Activated B cell treated with CpG ODN at 0.5 μM for 24 hours (primary cell): Measurements from ENCODE around the gene CYP4A22. TPM values are rescaled to one million over a fixed set of nuclear protein-coding genes. Genes with fewer than 3 reads are reported as not detected.

Experiments used
- ATAC-seq: fragments of 200-7000 bp; cut with Tn5 transposase; one replicate; pipeline ENCODE4 v1.10.0; 2021; ENCODE audit warnings: low read depth, mild to moderate bottlenecking, moderate library complexity
- CTCF ChIA-PET: fragments of 350-600 bp; sonication (Branson Sonifier 250); formaldehyde crosslinking; loops from one replicate; lab custom pipeline; 2021; ENCODE audit warnings: antibody characterized with exemption; lab: Charles Lee
- POLR2A ChIA-PET: fragments of 350-600 bp; sonication (Branson Sonifier 250); formaldehyde crosslinking; loops from one replicate; lab custom pipeline; 2021; ENCODE audit warnings: antibody characterized with exemption; lab: Charles Lee
- DNase-seq: peaks from one replicate; pipeline ENCODE4 v3.0.0; 2022
- H3K27ac Mint-ChIP-seq: one replicate; pipeline ENCODE4 v1.8.0; 2020; ENCODE audit warnings: mixed read lengths
- H3K27me3 Mint-ChIP-seq: one replicate; pipeline ENCODE4 v1.8.0; 2021; ENCODE audit warnings: mixed read lengths
- H3K36me3 Mint-ChIP-seq: one replicate; pipeline ENCODE4 v1.8.0; 2021; ENCODE audit warnings: low read depth, mixed read lengths
- H3K4me1 Mint-ChIP-seq: one replicate; pipeline ENCODE4 v1.8.0; 2021; ENCODE audit warnings: mixed read lengths
- H3K4me3 Mint-ChIP-seq: one replicate; pipeline ENCODE4 v1.8.0; 2020; ENCODE audit warnings: mild to moderate bottlenecking, mixed read lengths
- H3K9me3 Mint-ChIP-seq: one replicate; pipeline ENCODE4 v1.8.0; 2020; ENCODE audit warnings: mixed read lengths
- intact Hi-C: fragments of 100-400 bp; cut with micrococcal nuclease; formaldehyde crosslinking; loops from one replicate; pipeline ENCODE4 v1.15.1; 2024
- total RNA-seq: library from RNA; stranded (reverse); gene quantifications from 2 replicates; pipeline ENCODE4 v1.2.3, GENCODE V29; 2022
- TF ChIP-seq, protein P1 (sequence below): fragments of 200-600 bp; IDR thresholded peaks from one replicate; pipeline ENCODE4 v1.8.0; 2022; ENCODE audit warnings: antibody characterized with exemption, mild to moderate bottlenecking

The CYP4A22 gene
- total RNA-seq, 1 donor from 2014 or later = not detected

DNA sequence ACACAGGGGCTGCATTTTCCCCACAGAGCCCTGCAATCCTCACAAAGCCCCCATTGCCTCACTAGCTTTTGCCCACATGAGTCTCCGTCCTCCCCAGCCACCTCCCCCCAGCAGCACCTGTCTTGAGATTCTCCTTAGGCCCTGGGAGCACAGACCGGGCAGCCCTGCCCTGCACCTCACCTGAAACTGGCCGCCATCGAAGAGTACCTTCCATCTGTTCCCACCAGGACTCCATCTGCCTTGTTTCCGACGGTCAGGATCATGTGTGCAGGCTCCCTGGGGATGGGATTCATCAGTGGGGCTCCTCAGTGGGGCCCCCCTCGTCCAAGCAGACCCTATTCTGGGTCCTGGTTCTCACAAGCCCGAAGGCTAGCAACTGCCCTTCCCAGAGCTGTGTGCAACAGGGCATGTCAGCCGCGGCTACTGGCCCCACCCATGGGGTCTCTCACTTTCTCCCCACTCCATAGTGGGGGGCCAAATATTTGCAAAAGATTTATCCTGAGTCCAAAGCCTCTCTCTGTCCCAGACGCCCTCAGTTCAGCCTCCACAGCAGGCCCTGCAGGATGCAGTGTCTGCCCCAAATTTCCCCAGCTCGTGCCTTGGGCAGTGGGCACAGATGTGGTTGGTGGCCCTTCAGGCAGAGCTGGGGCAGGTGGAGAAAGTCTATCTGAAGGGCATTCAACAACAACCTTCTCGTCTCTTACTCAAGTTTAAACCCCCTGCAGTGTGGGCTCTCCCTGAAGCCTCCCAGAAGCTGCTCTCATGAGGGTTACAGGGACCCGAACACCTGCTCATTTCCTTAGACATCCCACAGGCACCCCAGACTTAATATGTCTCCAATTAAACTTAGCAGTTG is 47.8 kb downstream of the CYP4A22 start:
- TF ChIP-seq, protein P1, sequence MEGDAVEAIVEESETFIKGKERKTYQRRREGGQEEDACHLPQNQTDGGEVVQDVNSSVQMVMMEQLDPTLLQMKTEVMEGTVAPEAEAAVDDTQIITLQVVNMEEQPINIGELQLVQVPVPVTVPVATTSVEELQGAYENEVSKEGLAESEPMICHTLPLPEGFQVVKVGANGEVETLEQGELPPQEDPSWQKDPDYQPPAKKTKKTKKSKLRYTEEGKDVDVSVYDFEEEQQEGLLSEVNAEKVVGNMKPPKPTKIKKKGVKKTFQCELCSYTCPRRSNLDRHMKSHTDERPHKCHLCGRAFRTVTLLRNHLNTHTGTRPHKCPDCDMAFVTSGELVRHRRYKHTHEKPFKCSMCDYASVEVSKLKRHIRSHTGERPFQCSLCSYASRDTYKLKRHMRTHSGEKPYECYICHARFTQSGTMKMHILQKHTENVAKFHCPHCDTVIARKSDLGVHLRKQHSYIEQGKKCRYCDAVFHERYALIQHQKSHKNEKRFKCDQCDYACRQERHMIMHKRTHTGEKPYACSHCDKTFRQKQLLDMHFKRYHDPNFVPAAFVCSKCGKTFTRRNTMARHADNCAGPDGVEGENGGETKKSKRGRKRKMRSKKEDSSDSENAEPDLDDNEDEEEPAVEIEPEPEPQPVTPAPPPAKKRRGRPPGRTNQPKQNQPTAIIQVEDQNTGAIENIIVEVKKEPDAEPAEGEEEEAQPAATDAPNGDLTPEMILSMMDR = no peak
- no peak for ATAC-seq
- H3K9me3 Mint-ChIP-seq = no peaks in the 10 kb centered on the region
- DNase-seq = no peak
- ChIA-PET CTCF (interaction anchor here (1.3 to 2.9 kb wide), 2 partner anchors 8 to 541 kb away, joined by 3 to 14 read pairs; no protein-coding TSS in a partner anchor), POLR2A (no interaction called here)
- intact Hi-C loops = no loop called here
- H3K27me3 Mint-ChIP-seq = peaks cover 21% of the 10 kb centered on the region
- no peak overlapping the region for H3K27ac Mint-ChIP-seq
- H3K4me3 Mint-ChIP-seq = no peak overlapping the region
- no peaks in the 10 kb centered on the region for H3K4me1 Mint-ChIP-seq
- H3K36me3 Mint-ChIP-seq = no peaks in the 10 kb centered on the region

DNA sequence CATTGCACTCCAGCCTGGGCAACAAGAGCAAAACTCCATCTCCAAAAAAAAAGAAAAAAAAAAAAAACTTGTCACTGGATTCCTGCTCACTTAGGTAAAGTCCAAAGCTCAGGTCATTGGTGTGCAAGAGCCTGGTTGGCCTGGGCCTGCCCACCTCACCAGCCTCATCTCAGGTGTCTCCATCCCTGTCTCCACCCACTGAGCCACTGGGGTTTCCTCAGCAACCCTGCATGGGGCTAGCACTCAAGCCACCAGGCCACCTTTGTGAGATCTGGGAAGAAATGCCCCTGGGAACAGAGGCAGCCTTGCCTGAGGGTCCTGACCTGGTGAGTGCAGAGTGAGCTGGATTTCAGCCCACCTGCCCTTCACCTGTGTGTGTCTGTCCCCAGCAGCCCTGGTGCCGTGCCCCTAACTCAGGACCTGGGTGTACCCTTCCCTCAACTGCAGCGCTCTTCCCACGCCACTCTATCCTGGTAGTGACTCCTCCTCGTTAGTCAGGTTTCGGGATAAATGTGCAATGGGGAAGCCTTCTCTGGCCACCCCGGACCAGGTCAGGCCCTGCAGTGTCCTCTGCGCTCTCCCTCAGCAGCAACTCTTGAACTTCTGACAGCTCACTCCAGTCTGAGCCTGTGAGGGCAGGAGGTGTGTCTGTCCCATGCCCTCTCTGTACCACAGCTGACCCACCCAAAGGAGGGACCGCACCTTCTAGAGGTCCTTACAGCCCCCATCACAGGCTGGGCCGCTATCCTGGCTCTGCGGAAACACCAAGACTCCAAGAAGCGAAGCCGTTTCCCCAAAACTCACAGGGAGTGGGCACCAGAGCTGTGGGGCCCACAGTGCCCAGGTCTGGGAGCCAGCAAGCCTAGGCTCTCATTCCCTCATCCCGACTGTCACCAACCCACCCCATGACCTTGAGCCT is 49.3 kb downstream of the CYP4A22 start:
- Mint-ChIP-seq H3K27ac (no peak overlapping the region), H3K27me3 (peaks cover 13% of the 10 kb centered on the region), H3K36me3 (no peaks in the 10 kb centered on the region), H3K9me3 (no peaks in the 10 kb centered on the region), H3K4me1 (no peaks in the 10 kb centered on the region), H3K4me3 (no peak overlapping the region)
- TF ChIP-seq, protein P1 = no peak
- ATAC-seq (no peak), DNase-seq (no peak)
- intact Hi-C loops = no loop called here
- ChIA-PET POLR2A (no interaction called here), CTCF (no interaction called here)

DNA sequence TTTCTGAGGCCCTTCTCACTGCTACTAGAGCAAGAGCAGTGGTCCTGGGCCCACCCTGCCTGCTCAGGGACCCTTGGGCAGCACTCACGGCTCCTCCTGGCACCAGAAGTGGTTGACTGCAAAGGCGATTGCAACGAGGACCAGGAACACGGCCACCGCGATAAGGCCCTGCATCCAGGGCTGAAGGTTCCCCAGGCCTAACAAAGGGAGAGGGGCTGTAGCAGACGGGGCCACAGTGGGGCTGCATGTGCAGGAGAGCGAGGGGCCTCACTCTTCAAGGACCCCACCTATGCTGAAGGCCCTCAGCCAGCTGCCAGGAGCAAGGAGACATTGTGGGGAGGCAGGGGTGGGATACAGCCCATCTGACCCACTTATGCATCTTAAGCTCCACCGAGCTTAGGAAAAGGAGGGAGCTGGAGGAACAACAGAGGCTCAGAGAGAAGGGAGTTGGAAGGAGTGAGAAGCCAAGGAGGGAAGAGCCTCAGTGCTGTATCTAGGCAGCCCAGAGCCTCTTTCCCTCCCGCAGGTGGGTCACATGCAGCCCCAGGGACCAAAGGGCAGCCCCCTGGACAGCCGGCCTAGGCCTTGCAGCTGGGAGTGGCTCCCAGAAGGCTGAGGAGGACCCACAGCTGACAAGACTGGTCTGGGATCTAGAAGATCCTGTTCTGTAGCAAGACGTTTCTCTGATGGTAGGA is 50.1 kb downstream of the CYP4A22 start:
- DNase-seq = no peak
- H3K36me3 Mint-ChIP-seq = no peaks in the 10 kb centered on the region

DNA sequence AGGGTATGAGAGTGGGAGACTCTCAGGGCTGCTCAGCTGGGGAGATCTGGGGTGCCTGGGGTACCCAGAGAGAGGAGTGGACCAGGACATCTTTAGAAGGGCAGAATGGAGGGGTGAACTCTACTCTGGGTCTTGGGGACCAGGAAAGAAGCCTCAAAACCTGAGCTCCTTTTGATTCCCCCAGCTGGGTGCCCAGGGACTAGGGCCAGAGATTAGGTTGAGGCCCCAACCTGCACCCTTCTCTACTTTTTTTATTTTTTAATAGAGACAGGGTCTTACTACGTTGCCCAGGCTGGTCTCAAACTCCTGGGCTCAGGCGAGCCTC is 50.6 kb downstream of the CYP4A22 start:
- ATAC-seq (no peak), DNase-seq (no peak)
- no peaks in the 10 kb centered on the region for H3K9me3 Mint-ChIP-seq
- ChIA-PET CTCF (no interaction called here), POLR2A (no interaction called here)
- no peak overlapping the region for H3K4me3 Mint-ChIP-seq
- peaks cover 16% of the 10 kb centered on the region for H3K27me3 Mint-ChIP-seq
- intact Hi-C loops = no loop called here
- TF ChIP-seq, protein P1 = no peak
- no peak overlapping the region for H3K27ac Mint-ChIP-seq
- no peaks in the 10 kb centered on the region for H3K36me3 Mint-ChIP-seq
- H3K4me1 Mint-ChIP-seq = no peaks in the 10 kb centered on the region

More for the DNA sequence above, 50.1 kb downstream of the CYP4A22 start:
- Mint-ChIP-seq H3K4me3 (no peak overlapping the region), H3K27ac (no peak overlapping the region), H3K27me3 (peaks cover 15% of the 10 kb centered on the region), H3K4me1 (no peaks in the 10 kb centered on the region), H3K9me3 (no peaks in the 10 kb centered on the region)
- POLR2A ChIA-PET = no interaction called here
- CTCF ChIA-PET = no interaction called here
- TF ChIP-seq, protein P1 = no peak
- no peak for ATAC-seq
- intact Hi-C loops = no loop called here
